ENCODE results near the gene ABHD6.
"Not testable (repeated sequence)": the region's sequence is repeated elsewhere in the genome, so short reads cannot be mapped to it uniquely, and the experiment has no call there.

The ABHD6 gene

GRCh38 chr3:58237238-58237940, at the start of gene ABHD6:
Gene ABHD6 (plus strand): TSS chr3:58237792. CDS start chr3:58256587, 18,795 bp downstream.
- peak in 1 of 2 experiments; percentile 55 for DNase-seq

GRCh38 chr3:58188173-58188564, 49.4 kb upstream of the ABHD6 start:
- DNase-seq: no peak

GRCh38 chr3:58188921-58189451, 48.6 kb upstream of the ABHD6 start:
- DNase-seq: no peak

GRCh38 chr3:58189691-58190090, 47.9 kb upstream of the ABHD6 start:
- no peak for DNase-seq

- DNase-seq: no peak
These were observed 47.3 kb upstream of the ABHD6 start for GRCh38 chr3:58190291-58190690.

GRCh38 chr3:58190882-58191281, 46.7 kb upstream of the ABHD6 start:
- DNase-seq: no peak

GRCh38 chr3:58191361-58191991, 46.1 kb upstream of the ABHD6 start:
- DNase-seq: no peak

- no peak for DNase-seq
These were observed 45.5 kb upstream of the ABHD6 start for GRCh38 chr3:58192069-58192468.

- no peak for DNase-seq
These were observed 43.7 kb upstream of the ABHD6 start for GRCh38 chr3:58193682-58194407.

- no peak for DNase-seq
These were observed 40.0 kb upstream of the ABHD6 start for GRCh38 chr3:58197588-58197987.

GRCh38 chr3:58198362-58198761, 39.2 kb upstream of the ABHD6 start:
- DNase-seq: no peak

- no peak for DNase-seq
These were observed 38.8 kb upstream of the ABHD6 start for GRCh38 chr3:58198804-58199203.

GRCh38 chr3:58200121-58200709, 37.4 kb upstream of the ABHD6 start:
- DNase-seq: no peak

- no peak for DNase-seq
These were observed 36.7 kb upstream of the ABHD6 start for GRCh38 chr3:58200846-58201355.

GRCh38 chr3:58201451-58201850, 36.1 kb upstream of the ABHD6 start:
- not testable (repeated sequence) for DNase-seq

- no peak for DNase-seq
These were observed 34.7 kb upstream of the ABHD6 start for GRCh38 chr3:58202917-58203360.

- no peak for DNase-seq
These were observed 34.1 kb upstream of the ABHD6 start for GRCh38 chr3:58203541-58203940.

GRCh38 chr3:58204720-58205119, 32.9 kb upstream of the ABHD6 start:
- DNase-seq: no peak

- DNase-seq: no peak
These were observed 31.6 kb upstream of the ABHD6 start for GRCh38 chr3:58205981-58206380.

- DNase-seq: no peak
These were observed 31.1 kb upstream of the ABHD6 start for GRCh38 chr3:58206406-58207011.

GRCh38 chr3:58207954-58208353, 29.6 kb upstream of the ABHD6 start:
- DNase-seq: no peak

- no peak for DNase-seq
These were observed 27.7 kb upstream of the ABHD6 start for GRCh38 chr3:58209933-58210332.
